Esophagus (tissue), 2 donors: Measurements from ENCODE around the gene EME2. TPM values are rescaled to one million over a fixed set of nuclear protein-coding genes. Genes with fewer than 3 reads are reported as not detected.
"Not testable (repeated sequence)": the region's sequence is repeated elsewhere in the genome, so short reads cannot be mapped to it uniquely, and the experiment has no call there.

ENCODE experiments used
- H3K27ac ChIP-seq, 2 donors: one replicate each; pipeline ENCODE4 v1.5.1; 2013; ENCODE audit warnings: low read depth in 2 of 2, mild to moderate bottlenecking in 2 of 2, inconsistent platforms in 1 of 2, low read length in 1 of 2, moderate library complexity in 1 of 2
- H3K27me3 ChIP-seq, 2 donors: one replicate each; pipeline ENCODE4 v1.6.1; 2013; ENCODE audit warnings: low read length in 2 of 2, control low read depth in 1 of 2, mild to moderate bottlenecking in 1 of 2; ENCODE audit not compliant: insufficient read depth in 2 of 2, control insufficient read depth in 1 of 2
- H3K36me3 ChIP-seq, 2 donors: one replicate each; pipeline ENCODE4 v1.6.1; 2013; ENCODE audit warnings: low read length in 1 of 2; ENCODE audit not compliant: control insufficient read depth in 2 of 2, insufficient read depth in 2 of 2
- H3K4me1 ChIP-seq, 2 donors: one replicate each; pipeline ENCODE4 v1.6.1; 2013; ENCODE audit warnings: low read length in 1 of 2; ENCODE audit not compliant: control insufficient read depth in 2 of 2, insufficient read depth in 2 of 2
- H3K4me3 ChIP-seq, 2 donors: one replicate each; pipeline ENCODE4 v1.5.1; 2013; ENCODE audit warnings: low read length in 2 of 2, mild to moderate bottlenecking in 2 of 2, low read depth in 1 of 2, moderate library complexity in 1 of 2
- H3K9me3 ChIP-seq, 2 donors: one replicate each; pipeline ENCODE4 v1.6.1; 2013; ENCODE audit warnings: mild to moderate bottlenecking in 2 of 2, low read depth in 1 of 2, low read length in 1 of 2, moderate library complexity in 1 of 2; ENCODE audit not compliant: control insufficient read depth in 2 of 2, insufficient read depth in 1 of 2
- WGBS, 2 donors: extraction: QIAGEN DNeasy Blood & Tissue Kit; methylation state at CpG; one replicate each; pipeline ENCODE4 v1.1.7; 2013; 5-methylcytosine and 5-hydroxymethylcytosine counted together
- polyA plus RNA-seq, 2 donors: library from polyadenylated mRNA; stranded (reverse); fragments of 200-250 nt; gene quantifications; one replicate each; pipeline ENCODE4 v1.2.3, GENCODE V29; 2013
- donor health status: healthy with polysubstance abuse.
- donor health status: Bipolar disorder and iron deficiency.

EME2 gene
- polyA plus RNA-seq, 2 donors: 6.6 to 23.0 TPM

DNA sequence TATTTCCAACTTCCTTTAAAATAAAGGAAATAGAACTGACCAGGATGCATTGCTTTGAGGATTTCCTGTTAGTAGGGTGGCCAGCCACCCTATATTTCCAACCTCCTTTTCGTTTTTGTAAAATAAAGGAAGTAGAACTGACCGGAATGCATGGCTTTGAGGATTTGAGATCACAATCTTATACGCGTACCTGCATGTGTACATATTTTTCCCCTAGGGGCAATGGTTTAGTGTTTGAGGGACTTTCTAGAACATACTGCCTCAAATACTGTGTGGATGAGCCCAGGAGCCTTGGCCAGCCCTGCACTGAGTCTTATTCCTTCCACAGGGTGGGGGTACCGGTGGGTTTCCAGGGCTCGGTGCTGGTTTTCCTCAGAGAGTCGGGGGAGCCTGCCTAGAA is 41.0 kb upstream of the EME2 start:
- H3K4me3 ChIP-seq: no peak overlapping the region
- WGBS, 2 donors: 68 to 70% methylated on average over 7 of the region's 7 CpGs
- peaks cover 13 to 60% of the 10 kb centered on the region in 2 donors for H3K36me3 ChIP-seq
- no peaks in the 10 kb centered on the region for H3K4me1 ChIP-seq
- peaks cover 0 to 5% of the 10 kb centered on the region in 2 donors for H3K9me3 ChIP-seq
- H3K27me3 ChIP-seq: no peaks in the 10 kb centered on the region
- no peak overlapping the region for H3K27ac ChIP-seq

DNA sequence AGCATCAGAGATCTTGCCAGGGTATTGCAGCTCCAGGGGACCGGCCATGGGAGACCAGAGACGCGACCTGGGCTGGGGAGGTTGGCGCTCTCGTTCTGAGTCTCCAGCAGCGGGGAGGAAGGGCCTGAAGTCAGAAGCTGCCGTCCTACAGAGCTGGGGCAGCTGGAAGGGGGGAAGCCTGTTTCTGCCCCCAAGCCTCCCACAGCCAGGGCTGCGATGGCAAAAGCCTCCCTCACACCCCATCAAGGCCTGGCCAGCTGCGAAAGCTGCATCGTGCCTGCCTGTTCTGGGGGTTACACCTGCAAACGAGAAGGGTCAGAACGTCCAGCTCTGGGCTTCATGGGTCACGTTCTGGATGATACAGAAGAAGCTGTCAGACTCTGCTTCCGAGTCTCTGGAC is 40.5 kb upstream of the EME2 start:
- 72 to 81% methylated on average over 11 to 14 of the region's 14 CpGs for WGBS, 2 donors

DNA sequence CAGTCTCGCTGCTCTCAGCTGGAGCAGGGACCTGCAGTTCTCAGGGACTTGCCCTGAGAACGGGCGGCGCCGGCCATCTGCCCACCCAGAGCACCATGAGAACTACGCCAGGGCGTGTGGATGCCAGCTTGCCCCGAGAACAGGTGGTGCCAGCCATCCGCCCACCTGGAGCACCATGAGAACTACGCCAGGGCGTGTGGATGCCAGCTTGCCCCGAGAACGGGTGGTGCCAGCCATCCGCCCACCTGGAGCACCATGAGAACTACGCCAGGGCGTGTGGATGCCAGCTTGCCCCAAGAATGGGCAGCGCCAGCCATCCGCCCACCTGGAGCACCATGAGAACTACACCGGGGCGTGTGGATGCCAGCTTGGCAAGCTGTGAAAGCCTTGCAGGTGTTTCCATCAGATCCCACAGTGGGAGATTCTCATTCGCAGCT is 40.0 kb upstream of the EME2 start:
- H3K27ac ChIP-seq, H3K4me1 ChIP-seq, H3K27me3 ChIP-seq, H3K4me3 ChIP-seq, H3K9me3 ChIP-seq: not testable (repeated sequence)
- peaks cover 12 to 51% of the 10 kb centered on the region in 2 donors for H3K36me3 ChIP-seq
- 59 to 70% methylated on average over 21 of the region's 21 CpGs for WGBS, 2 donors

More for the DNA sequence above, 40.5 kb upstream of the EME2 start:
- Histone ChIP-seq H3K27ac (no peak overlapping the region), H3K36me3 (peaks cover 13 to 56% of the 10 kb centered on the region in 2 donors), H3K4me3 (no peak overlapping the region), H3K9me3 (peaks cover 0 to 5% of the 10 kb centered on the region in 2 donors), H3K27me3 (no peaks in the 10 kb centered on the region), H3K4me1 (no peaks in the 10 kb centered on the region)

DNA sequence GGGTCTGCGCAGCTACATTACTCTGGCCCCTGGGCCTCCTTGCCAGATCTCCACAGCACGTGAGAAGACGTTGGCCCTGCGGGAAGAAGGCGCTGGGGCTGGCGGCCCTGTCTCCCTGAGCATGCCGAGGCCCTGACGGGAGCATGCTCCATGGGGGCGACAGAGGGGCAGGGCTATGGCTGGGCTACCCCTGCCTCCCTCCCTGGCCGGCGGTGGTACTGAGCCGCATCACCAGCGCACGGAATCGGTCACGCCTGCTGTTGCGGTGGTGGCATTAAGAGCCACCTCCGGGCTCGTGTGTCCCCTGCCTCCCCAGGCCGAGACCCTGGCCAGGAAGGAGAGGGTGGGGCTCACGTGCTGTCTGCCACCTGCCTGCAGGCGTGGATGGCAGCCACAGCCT is 38.5 kb upstream of the EME2 start:
- Histone ChIP-seq H3K27me3 (no peaks in the 10 kb centered on the region), H3K9me3 (peaks cover 0 to 5% of the 10 kb centered on the region in 2 donors), H3K27ac (no peak overlapping the region), H3K4me1 (peaks cover 0 to under 1% of the 10 kb centered on the region in 2 donors), H3K36me3 (peaks cover 3 to 35% of the 10 kb centered on the region in 2 donors), H3K4me3 (no peak overlapping the region)
- 92 to 93% methylated on average over 21 to 22 of the region's 22 CpGs for WGBS, 2 donors

DNA sequence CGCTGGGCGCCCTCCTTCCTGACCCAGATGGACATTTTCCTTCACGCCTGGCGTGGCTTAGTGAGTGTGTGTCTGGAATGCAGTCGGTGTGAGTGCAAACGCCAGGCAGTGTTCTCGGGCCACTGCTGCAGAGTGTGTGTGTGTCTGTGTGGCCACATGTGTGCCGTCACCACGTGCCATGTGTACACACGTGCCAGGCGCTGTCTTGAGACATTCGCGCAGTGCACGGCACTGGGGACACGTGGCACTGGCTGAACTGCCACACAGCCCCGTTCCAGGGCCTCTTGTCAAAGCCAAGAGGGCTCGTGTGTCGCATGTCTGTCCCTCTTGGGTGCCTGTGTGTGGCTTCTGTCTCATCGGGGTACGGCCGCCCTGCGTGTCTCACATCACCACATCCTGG is 37.8 kb upstream of the EME2 start:
- Histone ChIP-seq H3K27me3 (no peaks in the 10 kb centered on the region), H3K4me1 (peaks cover 0 to 4% of the 10 kb centered on the region in 2 donors), H3K9me3 (peaks cover 0 to 5% of the 10 kb centered on the region in 2 donors), H3K36me3 (peaks cover 0 to 30% of the 10 kb centered on the region in 2 donors), H3K4me3 (no peak overlapping the region), H3K27ac (no peak overlapping the region)
- WGBS, 2 donors: 97 to 98% methylated on average over 22 of the region's 22 CpGs

DNA sequence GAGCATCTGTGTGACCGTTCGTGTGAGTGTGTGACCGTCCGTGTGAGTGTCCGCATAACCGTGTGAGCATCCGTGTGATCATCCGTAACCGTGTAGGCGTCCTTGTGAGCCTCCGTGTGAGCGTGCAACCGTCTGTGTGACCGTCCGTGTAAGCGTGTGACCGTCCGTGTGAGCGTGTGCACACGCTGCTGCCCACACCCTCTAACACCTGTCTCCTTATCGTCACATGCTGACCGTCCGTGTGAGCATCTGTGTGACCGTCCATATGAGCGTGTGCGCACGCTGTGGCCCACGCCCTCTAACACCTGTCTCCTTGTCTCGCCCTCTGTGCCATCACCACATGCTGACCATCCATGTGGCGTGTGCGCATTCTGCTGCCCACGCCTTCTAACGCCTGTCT is 32.4 kb upstream of the EME2 start:
- no peak overlapping the region for H3K27ac ChIP-seq
- no peaks in the 10 kb centered on the region for H3K27me3 ChIP-seq
- H3K4me1 ChIP-seq: peaks cover 0 to 8% of the 10 kb centered on the region in 2 donors
- 97 to 98% methylated on average over 33 of the region's 33 CpGs for WGBS, 2 donors
- H3K4me3 ChIP-seq: no peak overlapping the region
- peaks cover 0 to 36% of the 10 kb centered on the region in 2 donors for H3K36me3 ChIP-seq
- peaks cover 0 to 6% of the 10 kb centered on the region in 2 donors for H3K9me3 ChIP-seq

DNA sequence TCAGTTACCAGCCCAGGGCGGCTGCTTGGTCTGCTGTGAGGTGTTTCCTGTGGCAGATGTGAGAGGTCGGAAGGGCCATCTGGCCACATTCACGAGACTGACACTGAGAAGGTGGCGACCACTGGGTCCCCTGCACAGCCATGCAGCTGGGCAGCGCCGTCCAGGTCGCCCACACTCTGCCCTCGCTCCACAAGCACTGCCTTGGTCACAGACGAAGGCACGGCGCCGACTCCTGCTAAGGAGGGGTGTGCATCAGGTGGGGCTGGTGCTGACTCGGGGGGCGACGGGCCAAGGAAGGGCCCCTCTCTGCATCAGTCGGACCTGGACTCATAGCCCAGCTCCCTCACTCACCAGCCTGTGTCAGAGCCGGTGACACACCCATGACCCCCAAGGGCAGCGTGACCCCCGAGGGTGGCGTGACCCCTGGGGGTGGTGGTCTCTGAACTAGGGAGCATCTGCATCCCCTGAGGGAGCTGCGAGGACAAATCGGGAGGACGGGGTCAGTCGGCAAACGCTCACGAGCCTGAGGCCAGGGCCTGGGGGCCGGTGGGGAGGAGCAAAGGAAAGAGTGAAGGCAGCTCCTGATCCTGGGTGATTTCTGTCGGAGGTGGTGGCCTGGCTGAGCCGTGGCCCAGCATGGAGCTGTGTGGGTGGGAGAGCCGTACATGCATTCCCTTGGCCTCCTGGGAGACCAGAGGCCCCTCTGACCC is 31.7 kb upstream of the EME2 start:
- Histone ChIP-seq H3K27ac (no peak overlapping the region), H3K9me3 (peaks cover 0 to 2% of the 10 kb centered on the region in 2 donors), H3K4me1 (peaks cover 0 to 8% of the 10 kb centered on the region in 2 donors), H3K27me3 (no peaks in the 10 kb centered on the region), H3K4me3 (no peak overlapping the region), H3K36me3 (peaks cover 0 to 38% of the 10 kb centered on the region in 2 donors)
- 92 to 94% methylated on average over 30 of the region's 30 CpGs for WGBS, 2 donors

DNA sequence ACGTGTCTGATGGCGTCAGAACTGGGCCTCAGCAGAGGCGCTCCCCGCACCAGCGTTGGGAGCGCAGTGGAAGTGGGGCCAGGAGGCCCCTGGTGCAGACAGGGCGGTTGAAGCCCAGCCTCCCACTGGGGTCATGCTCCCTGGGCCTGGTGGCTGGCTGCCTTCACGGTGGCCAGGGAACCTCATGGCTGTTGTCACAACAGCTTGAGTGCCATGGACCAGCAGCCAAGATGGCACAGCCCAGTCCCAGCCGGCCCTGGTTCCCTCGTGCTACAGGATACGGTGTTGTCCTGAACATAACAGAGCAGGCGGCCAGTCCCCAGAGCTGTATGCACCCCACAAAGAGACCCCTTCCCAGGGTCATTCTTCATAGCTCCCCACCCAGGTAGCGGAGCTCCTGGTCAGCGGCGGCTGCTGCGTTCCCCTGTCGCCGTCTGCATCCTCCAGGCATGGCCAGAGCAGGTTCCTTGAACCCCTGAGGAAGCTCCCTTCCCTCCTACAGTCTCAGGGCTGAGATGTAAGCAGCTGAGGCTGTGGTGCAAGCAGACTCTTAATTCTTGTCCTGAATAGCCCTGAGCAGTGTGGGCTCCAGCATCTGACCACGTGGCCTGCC is 31.0 kb upstream of the EME2 start:
- Histone ChIP-seq H3K4me3 (no peak overlapping the region), H3K27ac (no peak overlapping the region), H3K4me1 (peaks cover 0 to 8% of the 10 kb centered on the region in 2 donors), H3K27me3 (no peaks in the 10 kb centered on the region), H3K9me3 (peaks cover 0 to 2% of the 10 kb centered on the region in 2 donors), H3K36me3 (peaks cover 0 to 38% of the 10 kb centered on the region in 2 donors)
- WGBS, 2 donors: 93 to 97% methylated on average over 19 of the region's 19 CpGs

DNA sequence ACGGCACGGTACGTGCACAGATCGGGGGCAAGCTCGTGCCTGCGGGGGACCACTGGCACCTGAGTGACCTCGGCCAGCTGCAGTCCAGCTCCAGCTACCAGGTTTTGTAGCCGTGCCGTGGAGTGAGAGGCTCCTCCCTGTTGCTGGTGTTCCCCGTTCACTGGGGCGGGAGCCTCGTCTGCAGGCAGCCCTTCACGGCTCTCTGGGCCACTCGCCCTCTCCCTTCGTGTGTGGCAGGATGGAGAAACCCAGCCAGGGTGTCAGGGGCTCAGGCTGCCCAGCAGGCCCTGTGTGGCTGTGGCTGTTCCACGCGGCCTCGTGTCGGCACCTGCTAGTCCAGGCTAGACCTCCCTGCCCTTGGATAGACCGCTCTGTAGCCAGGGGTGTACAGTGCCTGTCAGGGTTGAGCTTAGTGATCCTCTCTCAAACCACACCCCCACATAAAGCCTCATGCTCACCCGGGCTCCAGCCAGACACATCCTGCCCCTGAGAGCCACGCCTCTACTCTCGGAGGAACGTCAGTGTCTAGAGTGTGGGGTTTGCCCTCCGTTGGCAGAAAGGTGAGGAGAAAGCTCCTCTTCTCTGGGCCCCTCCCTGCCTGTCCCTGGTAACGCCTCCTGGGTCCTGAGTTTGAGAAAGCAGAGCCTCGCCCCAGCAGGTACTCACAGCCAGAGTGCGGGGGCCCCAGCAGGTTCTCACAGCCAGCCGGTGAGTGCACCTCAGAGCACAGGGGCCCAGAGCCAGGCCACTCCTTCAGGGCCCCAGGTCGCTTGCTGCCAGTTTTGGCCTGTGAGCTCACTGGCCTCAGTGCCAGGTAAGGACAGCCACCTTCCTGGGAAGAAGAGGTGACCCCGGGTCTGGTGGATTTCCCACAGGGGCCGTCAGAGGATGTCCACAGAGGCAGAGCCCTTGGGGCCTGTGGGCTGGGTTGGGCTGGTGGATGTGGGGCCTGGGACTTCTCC is 29.0 kb upstream of the EME2 start:
- Histone ChIP-seq H3K4me1 (peaks cover 0 to 8% of the 10 kb centered on the region in 2 donors), H3K36me3 (peaks cover 9 to 57% of the 10 kb centered on the region in 2 donors), H3K4me3 (peak overlapping the region in 1 of 2 donors; percentile 0), H3K9me3 (peaks cover 0 to 2% of the 10 kb centered on the region in 2 donors), H3K27ac (peak overlapping the region in 1 of 2 donors; percentile 34), H3K27me3 (no peaks in the 10 kb centered on the region)
- WGBS, 2 donors: 83 to 84% methylated on average over 32 of the region's 32 CpGs
